HG02973 (cell line): ENCODE results near the gene PHF19.
A peak's percentile ranks its signal among the peaks of the same experiment; 100 is the strongest.

Experiments
- ATAC-seq: cut with Tn5 transposase; IDR thresholded peaks from one replicate; pipeline ENCODE4 v1.9.1; 2021; ENCODE audit warnings: moderate library complexity; ENCODE audit not compliant: unreplicated experiment

Gene PHF19

GRCh38 chr9:120892748-120893610, 16.0 kb upstream of the PHF19 start:
- ATAC-seq, result peak; percentile 65

GRCh38 chr9:120891884-120892747, 15.1 kb upstream of the PHF19 start:
- peak; percentile 29 for ATAC-seq

DNA sequence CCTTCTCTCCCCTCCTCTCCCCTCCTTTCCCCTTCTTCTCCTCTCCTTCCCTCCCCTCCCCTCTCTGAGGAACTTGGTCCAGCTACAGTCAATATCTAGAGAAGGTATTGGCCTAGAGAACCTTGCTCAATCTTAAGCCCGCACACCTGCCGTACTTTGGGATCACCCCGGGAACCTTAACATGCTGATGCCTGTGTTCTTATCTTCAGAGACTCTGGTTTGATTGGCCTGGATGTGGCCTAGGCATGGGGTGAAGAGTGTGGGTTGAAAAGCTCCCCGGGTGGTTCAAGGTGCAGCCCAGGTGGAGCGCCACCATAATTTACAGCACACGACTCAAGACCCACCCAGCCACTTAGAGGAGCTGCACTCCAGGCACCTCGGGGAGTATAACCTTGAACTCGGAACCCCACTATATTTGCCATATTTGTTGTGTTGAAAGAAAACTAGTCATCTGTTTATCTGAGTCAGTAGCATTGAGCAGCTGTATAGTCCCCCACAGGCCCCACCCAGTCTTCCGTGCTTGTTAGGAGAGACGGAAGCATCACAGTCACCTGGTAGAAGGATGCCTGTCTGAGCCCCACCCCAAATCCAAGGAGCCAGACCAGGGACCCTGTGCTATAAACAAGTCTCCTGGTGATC, 14.4 kb upstream of the PHF19 start:
- ATAC-seq, result no peak

DNA sequence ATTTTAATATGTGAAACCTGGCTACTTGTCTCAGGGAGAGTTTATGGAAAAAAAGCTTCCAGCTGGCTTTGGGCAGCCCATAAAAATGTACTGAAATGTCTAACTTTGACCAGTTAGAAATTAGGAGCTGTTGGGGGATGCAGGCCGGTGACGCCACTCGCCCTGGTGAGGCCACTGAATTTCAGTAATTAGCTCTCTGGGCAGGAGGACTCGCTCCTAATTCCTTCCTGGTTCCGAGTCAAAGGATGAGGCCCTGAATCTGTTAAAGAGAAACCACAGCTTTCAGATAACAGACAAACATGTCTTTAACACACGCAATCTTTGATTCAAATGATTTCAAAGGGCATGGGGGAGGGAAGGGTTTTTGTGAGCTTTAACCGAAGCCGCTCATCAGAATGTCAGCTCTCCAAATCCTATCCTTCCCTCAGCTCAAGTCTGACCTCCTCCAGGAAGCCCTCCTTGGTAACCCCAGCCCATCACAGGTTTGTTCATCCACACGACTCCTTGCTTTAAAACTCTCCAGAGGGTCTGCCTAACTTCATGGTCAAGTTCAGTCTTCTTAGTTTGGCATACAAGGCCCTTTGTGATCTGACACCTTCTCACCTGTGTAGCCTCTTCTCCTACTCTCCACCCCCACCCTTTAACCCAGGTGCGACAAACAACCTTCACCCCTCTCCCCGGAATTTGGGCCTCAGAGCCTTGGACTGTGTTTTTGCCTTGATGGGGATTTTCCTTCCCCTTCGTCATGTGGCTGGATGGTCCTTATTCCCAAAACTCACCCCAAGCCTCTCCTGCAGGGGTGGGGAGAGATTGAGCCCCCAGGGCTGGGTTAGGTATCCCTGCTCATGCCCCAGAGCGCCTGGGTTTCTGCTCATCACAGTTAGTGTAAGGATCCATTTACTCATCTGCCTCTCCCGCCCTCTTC, 13.6 kb upstream of the PHF19 start:
- no peak for ATAC-seq

DNA sequence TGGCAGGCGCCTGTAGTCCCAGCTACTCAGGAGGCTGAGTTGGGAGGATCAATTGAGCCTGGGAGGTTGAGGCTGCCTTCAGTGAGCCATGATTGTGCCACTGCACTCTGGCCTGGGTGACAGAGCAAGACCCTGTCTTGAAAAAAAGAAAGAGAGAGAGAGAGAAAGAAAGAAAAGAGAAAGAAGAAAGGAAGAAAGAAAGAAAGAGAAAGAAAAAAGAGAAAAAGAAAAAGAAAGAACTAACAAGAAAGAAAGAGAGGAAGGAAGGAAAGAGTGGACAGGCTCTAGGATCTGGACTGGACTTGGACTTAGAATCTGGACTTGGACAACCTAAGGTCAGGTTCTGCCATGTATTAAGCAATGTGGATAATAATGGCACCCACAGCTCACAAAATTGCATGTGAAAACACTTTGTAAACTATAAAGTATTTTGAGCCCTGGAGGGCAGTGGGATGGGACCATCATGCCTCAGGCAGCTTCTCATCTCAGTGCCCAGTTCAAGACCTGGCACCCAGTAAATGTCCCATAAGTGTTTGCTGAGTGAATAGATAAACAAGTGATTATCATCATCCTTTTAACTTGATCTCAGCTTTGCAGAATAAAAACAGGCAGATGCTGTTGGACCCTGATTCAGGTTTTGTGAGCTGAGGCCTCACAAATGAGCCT, 12.8 kb upstream of the PHF19 start:
- no peak for ATAC-seq

DNA sequence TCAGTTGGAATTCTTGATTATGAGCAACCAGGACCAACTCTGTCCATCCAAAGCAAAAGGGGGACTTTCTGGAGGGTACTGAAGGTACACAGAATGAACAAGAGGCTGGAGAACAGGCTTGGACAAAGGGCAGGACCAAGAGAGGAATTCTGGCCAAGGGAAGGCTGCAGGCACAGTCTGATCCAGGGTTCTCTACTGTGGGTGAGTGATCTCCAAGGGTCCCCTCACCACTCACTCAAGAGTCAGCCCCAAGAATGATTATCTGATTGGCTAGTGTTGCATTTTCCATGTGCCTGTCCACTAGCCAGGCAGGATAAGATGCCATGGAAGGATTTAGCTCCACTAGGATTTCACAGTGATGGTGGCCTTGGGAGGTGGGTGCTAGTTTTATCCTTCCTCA, 11.6 kb upstream of the PHF19 start:
- ATAC-seq, result no peak

- no peak for ATAC-seq
Measured at GRCh38 chr9:120886490-120886967, 9.5 kb upstream of the PHF19 start.

GRCh38 chr9:120885958-120886357, 9.0 kb upstream of the PHF19 start:
- ATAC-seq, result no peak

- no peak for ATAC-seq
Measured at GRCh38 chr9:120885457-120885856, 8.5 kb upstream of the PHF19 start.

- no peak for ATAC-seq
Measured at GRCh38 chr9:120883608-120883996, 6.6 kb upstream of the PHF19 start.

DNA sequence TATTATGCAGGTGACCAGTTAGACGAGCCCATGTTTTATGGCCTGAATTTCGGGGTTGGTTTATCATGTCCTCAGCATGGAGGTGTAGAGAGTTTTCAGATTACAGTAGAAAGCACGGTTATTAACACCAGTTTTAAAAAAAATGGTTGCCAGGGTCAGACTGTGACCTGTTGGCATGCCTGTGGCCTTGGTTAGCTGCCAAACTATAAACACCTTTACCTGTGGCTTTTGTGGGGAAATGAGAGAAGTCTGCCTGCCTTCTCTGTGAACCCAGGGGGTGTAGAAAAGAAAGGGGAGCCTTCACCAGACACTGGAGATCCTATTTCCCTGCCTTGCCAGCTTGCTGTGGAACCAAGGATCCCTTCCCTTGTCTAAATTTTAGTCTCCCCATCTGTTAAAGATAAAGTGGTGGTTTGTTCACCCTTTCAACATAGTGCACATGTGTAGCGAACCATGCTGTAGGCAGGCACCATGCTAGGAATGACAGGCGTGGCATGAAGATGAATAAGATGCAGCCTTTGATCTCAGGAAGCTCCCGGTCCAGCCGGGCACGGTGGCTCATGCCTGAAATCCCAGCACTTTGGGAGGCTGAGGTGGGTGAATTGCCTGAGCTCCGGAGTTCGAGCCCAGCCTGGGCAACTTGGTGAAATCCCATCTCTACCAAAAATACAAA, 6.1 kb upstream of the PHF19 start:
- ATAC-seq, result no peak

DNA sequence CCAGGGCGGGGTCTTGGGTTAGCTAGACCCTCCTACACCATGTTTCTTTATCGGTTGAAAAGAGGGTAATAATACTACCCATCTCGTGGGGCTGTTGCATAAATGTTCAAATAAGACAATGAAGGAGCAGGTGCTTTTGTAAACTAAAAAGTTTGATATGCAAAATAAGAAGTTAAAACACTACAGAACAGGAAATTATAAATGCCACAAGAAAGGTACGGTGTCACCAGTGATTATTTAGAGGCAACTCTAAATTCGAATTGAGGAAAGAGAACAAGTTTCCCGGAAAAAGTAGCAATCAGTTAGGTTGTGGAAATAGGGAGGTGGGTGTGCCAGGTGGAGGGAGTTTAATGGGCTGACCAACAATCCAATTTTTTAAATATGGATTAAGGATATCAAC, 2.5 kb upstream of the PHF19 start:
- no peak for ATAC-seq

DNA sequence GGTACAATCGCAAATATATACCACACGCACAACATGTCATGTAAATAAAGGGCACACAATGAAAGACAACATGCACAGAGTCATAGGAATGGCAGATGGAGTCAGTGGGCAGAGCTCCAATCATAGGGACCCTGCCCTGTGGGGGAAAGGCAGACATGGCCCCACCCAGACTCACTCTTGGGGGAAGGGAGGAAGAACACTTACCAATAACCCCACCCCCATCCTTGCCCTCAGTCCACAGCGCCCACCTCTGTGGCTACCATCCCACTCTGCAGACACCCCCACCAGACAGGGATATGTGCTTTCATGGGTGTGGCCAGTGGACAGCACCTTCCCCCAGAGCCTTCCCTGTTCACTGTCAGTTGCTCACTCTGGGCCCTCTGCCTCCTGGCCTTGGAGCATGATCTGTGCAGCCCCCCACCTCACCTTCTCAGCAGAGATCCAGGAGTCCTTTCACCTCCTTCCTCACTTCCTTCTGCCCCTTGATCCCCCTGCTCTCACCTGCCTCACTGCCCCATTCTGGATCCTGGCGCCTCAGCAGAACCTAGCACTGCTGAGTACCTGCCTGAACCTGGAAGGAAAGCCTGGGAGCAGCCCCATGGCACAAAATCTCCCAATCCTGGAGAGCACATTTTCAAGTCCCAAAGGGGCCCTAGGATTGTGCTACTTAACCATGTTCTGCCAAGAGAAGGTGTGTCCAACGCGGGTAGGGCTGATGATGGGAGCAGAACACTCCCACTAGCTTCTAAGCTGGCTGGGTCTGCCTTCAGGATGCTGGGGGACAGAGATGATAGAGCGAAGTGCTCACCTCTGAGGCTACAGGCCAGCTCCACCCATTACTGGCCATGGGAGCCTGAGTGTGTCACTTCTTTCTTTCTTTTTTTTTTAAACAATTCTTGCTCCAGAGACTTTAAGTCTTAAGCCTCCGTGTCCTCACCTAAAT, 1.5 kb upstream of the PHF19 start:
- no peak for ATAC-seq

GRCh38 chr9:120877276-120878034, 467 bp upstream of the PHF19 start:
- ATAC-seq, result peak; percentile 29

DNA sequence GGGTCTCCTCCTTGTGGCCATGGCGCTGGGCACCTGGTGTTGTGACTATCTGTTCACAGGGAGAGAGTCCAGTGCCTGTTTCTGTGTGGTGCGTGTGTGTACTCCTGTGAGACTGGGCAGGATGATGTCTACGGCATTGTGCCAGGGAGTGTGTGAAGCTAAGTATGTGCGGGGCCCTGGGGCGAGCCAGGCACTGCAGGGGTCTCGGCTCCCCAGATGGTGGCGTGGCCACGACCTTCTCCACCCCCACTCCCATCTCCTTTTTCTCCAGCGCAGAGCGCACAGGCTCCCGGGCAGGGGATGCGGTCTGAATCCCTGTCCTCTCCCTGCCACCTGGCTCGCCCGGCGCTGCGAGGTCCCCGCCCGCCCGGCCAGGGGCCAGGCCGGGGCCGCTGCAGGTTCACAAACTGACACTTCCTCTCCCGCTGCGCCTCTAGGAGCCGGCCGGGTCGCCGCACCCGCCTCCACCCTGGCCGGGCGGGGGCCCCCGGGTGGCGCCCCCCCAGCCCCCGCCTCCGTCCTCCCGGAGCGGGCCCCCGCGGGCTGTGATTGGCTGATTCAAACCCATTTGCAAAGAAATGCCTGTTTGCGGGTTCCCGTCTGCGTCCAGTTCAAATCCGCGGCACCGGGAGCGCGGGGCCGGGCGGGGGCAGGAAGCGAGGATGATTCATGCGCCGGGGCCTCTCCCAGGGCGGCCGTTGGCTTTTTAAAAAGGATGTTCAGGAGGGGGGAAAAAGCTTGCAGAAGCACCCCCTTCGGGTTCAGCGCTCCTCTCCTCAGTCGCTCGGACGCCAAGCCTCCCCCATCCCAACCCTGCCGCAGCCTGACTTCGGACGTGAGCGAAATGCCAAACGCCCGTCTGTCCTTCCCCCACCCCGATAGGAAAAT, 790 bp downstream of the PHF19 start:
- peak; percentile 55 for ATAC-seq

- no peak for ATAC-seq
Measured at GRCh38 chr9:120875643-120875953, 1.4 kb downstream of the PHF19 start.

GRCh38 chr9:120875195-120875565, 1.8 kb downstream of the PHF19 start:
- no peak for ATAC-seq
